H9 (cell line): ENCODE measurements around the gene MGRN1. TPM values are rescaled to one million over a fixed set of nuclear protein-coding genes. Genes with fewer than 3 reads are reported as not detected.

ENCODE experiments used
- DNase-seq: peaks from one replicate; pipeline ENCODE4 v3.0.0-alpha.2; 2017
- H2AFZ ChIP-seq: one replicate; pipeline ENCODE4 v1.6.1; 2013; ENCODE audit warnings: mild to moderate bottlenecking, low read length, control low read depth, moderate library complexity
- H2AK5ac ChIP-seq: 2 replicates; pipeline ENCODE4 v1.6.1; 2013; ENCODE audit warnings: low read length, control low read depth, mixed read lengths; ENCODE audit not compliant: insufficient read length
- H2BK120ac ChIP-seq: one replicate; pipeline ENCODE4 v1.6.1; 2013; ENCODE audit warnings: low read depth, mild to moderate bottlenecking, low read length, control low read depth, inconsistent platforms; ENCODE audit not compliant: poor library complexity, severe bottlenecking
- H2BK12ac ChIP-seq: 2 replicates; pipeline ENCODE4 v1.6.1; 2013; ENCODE audit warnings: low read length, control low read depth, mixed read lengths, low read depth; ENCODE audit not compliant: insufficient read length
- H2BK15ac ChIP-seq: 2 replicates; pipeline ENCODE4 v1.6.1; 2013; ENCODE audit warnings: low read depth, low read length, control low read depth
- H2BK20ac ChIP-seq: one replicate; pipeline ENCODE4 v1.6.1; 2013; ENCODE audit warnings: low read depth, mild to moderate bottlenecking, low read length, control low read depth, inconsistent platforms; ENCODE audit not compliant: poor library complexity, severe bottlenecking
- H2BK5ac ChIP-seq: 2 replicates; pipeline ENCODE4 v1.6.1; 2013; ENCODE audit warnings: low read length, control low read depth, mixed read lengths; ENCODE audit not compliant: insufficient read length
- H3K14ac ChIP-seq: 2 replicates; pipeline ENCODE4 v1.6.1; 2013; ENCODE audit warnings: low read length, control low read depth; ENCODE audit not compliant: insufficient read depth
- H3K18ac ChIP-seq: 2 replicates; pipeline ENCODE4 v1.6.1; 2013; ENCODE audit warnings: low read depth, mild to moderate bottlenecking, mixed read lengths, low read length, control low read depth; ENCODE audit not compliant: insufficient read length
- H3K23ac ChIP-seq: 2 replicates; pipeline ENCODE4 v1.6.1; 2013; ENCODE audit warnings: low read length, control low read depth, mixed read lengths, low read depth; ENCODE audit not compliant: insufficient read length
- H3K23me2 ChIP-seq: 2 replicates; pipeline ENCODE4 v1.6.1; 2013; ENCODE audit warnings: low read depth, mild to moderate bottlenecking, mixed read lengths, low read length, control low read depth; ENCODE audit not compliant: insufficient read length, poor library complexity, severe bottlenecking
- H3K27ac ChIP-seq: 2 replicates; pipeline ENCODE4 v1.5.1; 2013; ENCODE audit warnings: low read length, control low read depth, mixed read lengths, low read depth; ENCODE audit not compliant: insufficient read length
- H3K27me3 ChIP-seq: 2 replicates; pipeline ENCODE4 v1.6.1; 2013; ENCODE audit warnings: low read length, control low read depth, inconsistent platforms; ENCODE audit not compliant: insufficient read depth
- H3K4ac ChIP-seq: 2 replicates; pipeline ENCODE4 v1.6.1; 2013; ENCODE audit warnings: low read depth, mild to moderate bottlenecking, control low read depth, inconsistent platforms, low read length, moderate library complexity
- H3K4me1 ChIP-seq: 2 replicates; pipeline ENCODE4 v1.6.1; 2013; ENCODE audit warnings: low read length, control low read depth, inconsistent platforms; ENCODE audit not compliant: insufficient read depth
- H3K4me2 ChIP-seq: 2 replicates; pipeline ENCODE4 v1.6.1; 2013; ENCODE audit warnings: low read length, control low read depth, mixed read lengths; ENCODE audit not compliant: insufficient read length, insufficient read depth
- H3K56ac ChIP-seq: 2 replicates; pipeline ENCODE4 v1.6.1; 2013; ENCODE audit warnings: low read depth, mild to moderate bottlenecking, mixed read lengths, low read length, control low read depth; ENCODE audit not compliant: insufficient read length
- H3K79me1 ChIP-seq: 2 replicates; pipeline ENCODE4 v1.6.1; 2013; ENCODE audit warnings: low read depth, mild to moderate bottlenecking, moderate library complexity, low read length, control low read depth, inconsistent platforms; ENCODE audit not compliant: insufficient read depth, poor library complexity, severe bottlenecking
- H3K79me2 ChIP-seq: 2 replicates; pipeline ENCODE4 v1.6.1; 2013; ENCODE audit warnings: low read length, control low read depth, inconsistent platforms; ENCODE audit not compliant: insufficient read depth
- H3K9ac ChIP-seq: 2 replicates; pipeline ENCODE4 v1.6.1; 2013; ENCODE audit warnings: low read length, control low read depth, mixed read lengths; ENCODE audit not compliant: insufficient read length; ENCODE audit errors: extremely low read depth
- H3K9me3 ChIP-seq: one replicate; pipeline ENCODE4 v1.6.1; 2013; ENCODE audit warnings: low read depth, low read length, inconsistent platforms; ENCODE audit not compliant: control insufficient read depth
- H3T11ph ChIP-seq: one replicate; pipeline ENCODE4 v1.6.1; 2013; ENCODE audit warnings: mild to moderate bottlenecking, low read length, control low read depth, inconsistent platforms
- H4K20me1 ChIP-seq: one replicate; pipeline ENCODE4 v1.6.1; 2013; ENCODE audit not compliant: control insufficient read depth, insufficient read length, insufficient read depth
- H4K5ac ChIP-seq: 2 replicates; pipeline ENCODE4 v1.6.1; 2013; ENCODE audit warnings: low read depth, mild to moderate bottlenecking, mixed read lengths, low read length, control low read depth; ENCODE audit not compliant: insufficient read length
- H4K8ac ChIP-seq: replicated peaks from 2 replicates; pipeline ENCODE4 v1.6.1; 2013; ENCODE audit warnings: low read length, control low read depth, mixed read lengths, low read depth; ENCODE audit not compliant: insufficient read length
- H4K91ac ChIP-seq: 2 replicates; pipeline ENCODE4 v1.6.1; 2013; ENCODE audit warnings: low read depth, mild to moderate bottlenecking, moderate library complexity, mixed read lengths, low read length, control low read depth; ENCODE audit not compliant: insufficient read length
- H3K27ac Mint-ChIP-seq, 3 experiments: 2 replicates in 2 of 3; 3 replicates in 1 of 3; pipeline ENCODE4 v1.8.0; 2020 to 2021; ENCODE audit warnings: mixed read lengths in 3 of 3, mild to moderate bottlenecking in 1 of 3, moderate library complexity in 1 of 3
- H3K27me3 Mint-ChIP-seq: 2 replicates; pipeline ENCODE4 v1.8.0; 2021; ENCODE audit warnings: low read depth, mild to moderate bottlenecking, moderate library complexity, mixed read lengths
- H3K36me3 Mint-ChIP-seq, 3 experiments: 2 replicates in 2 of 3; 3 replicates in 1 of 3; pipeline ENCODE4 v1.8.0; 2020 to 2021; ENCODE audit warnings: low read depth in 3 of 3, mixed read lengths in 3 of 3; ENCODE audit not compliant: insufficient read depth in 1 of 3
- H3K4me1 Mint-ChIP-seq, 2 experiments: 2 replicates each; pipeline ENCODE4 v1.8.0; 2020; ENCODE audit warnings: mixed read lengths in 2 of 2
- H3K4me3 Mint-ChIP-seq, 2 experiments: 2 replicates in 1 of 2; 3 replicates in 1 of 2; pipeline ENCODE4 v1.8.0; 2020 to 2021; ENCODE audit warnings: mild to moderate bottlenecking in 2 of 2, mixed read lengths in 2 of 2, moderate library complexity in 1 of 2
- H3K9me3 Mint-ChIP-seq, 2 experiments: 2 replicates in 1 of 2; 3 replicates in 1 of 2; pipeline ENCODE4 v1.8.0; 2020; ENCODE audit warnings: mild to moderate bottlenecking in 2 of 2, mixed read lengths in 2 of 2, moderate library complexity in 1 of 2
- WGBS: extraction: QIAGEN DNeasy Blood & Tissue Kit; methylation state at CpG from one replicate; pipeline ENCODE4 v1.1.7; 2013; ENCODE audit warnings: missing lambda C conversion rate, low lambda C conversion rate, mixed read lengths; ENCODE audit not compliant: insufficient read length; ENCODE audit errors: extremely low coverage; 5-methylcytosine and 5-hydroxymethylcytosine counted together
- total RNA-seq: library from RNA; stranded (reverse); gene quantifications from 2 replicates; pipeline ENCODE4 v1.2.1, GENCODE V29; 2021
- TF ChIP-seq, protein P1 (sequence below): fragments of 200-600 bp; sonication (generic); conservative IDR thresholded peaks from 3 replicates; pipeline ENCODE4 v1.8.0; 2021; ENCODE audit warnings: antibody characterized with exemption, mild to moderate bottlenecking

MGRN1 gene
- total RNA-seq, 1 experiment from 2014 or later: 91.6 TPM

DNA sequence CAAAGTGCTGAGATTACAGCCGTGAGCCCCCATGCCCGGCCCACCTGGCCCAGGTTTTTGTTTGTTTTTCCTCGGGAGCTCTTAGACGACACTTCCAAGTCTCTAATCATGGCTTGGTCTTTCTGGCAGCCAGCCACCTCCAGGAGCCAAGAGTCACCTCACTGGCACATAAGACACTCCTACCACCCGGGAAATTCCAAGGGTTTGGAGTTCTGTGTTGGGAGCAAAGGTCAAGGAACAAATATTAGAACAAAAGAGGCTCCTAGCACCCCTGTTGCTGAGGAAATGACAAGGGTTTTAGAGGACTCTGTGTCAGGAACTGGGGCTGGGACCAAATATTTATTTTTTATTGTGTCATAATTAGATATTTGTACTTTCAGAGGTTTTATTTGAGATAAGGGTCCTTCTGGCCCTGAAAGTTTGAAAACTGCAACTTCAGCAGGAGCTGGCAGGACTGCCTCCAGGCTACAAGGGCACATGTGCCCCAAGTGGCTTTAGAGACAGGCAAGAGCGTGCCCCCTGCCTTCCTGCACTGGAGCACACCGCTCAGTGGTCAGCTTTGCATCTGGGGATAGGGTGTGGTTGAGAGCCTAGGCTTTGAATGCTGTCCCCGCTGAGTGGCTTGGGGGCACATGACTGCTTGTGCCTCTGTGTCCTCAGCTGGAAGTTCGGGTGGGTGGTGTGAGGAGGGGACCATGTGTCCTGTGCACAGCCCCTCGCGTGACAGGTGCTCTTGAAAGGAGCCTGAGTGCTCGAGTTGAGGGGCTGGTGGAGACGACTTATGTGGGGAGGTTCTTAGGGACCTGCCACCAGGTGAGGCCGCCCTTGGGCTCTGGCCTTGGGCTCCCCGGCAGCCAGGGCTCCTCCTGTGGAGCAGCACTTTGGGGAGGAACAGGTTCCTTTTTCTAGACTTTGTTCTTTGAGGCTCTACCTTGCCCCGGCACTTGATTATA lies 29.7 kb downstream of the MGRN1 start:
- Mint-ChIP-seq H3K4me1 (no peaks in the 10 kb centered on the region), H3K9me3 (no peaks in the 10 kb centered on the region; a peak in 1 of 5 replicates), H3K4me3 (no peak overlapping the region), H3K27me3 (no peaks in the 10 kb centered on the region), H3K36me3 (peaks cover 16 to 65% (median 45%) of the 10 kb centered on the region in 3 experiments; a peak in 6 of 7 replicates), H3K27ac (no peak overlapping the region; a peak in 1 of 7 replicates)
- Histone ChIP-seq H2BK15ac (no peak overlapping the region), H4K8ac (no peak overlapping the region), H3K27ac (no peak overlapping the region), H4K20me1 (no peaks in the 10 kb centered on the region), H2BK5ac (no peak overlapping the region), H3K79me1 (no peaks in the 10 kb centered on the region), H2BK20ac (no peak overlapping the region), H3K4me2 (no peak overlapping the region), H3T11ph (no peak overlapping the region), H2BK120ac (no peak overlapping the region), H3K23me2 (no peaks in the 10 kb centered on the region), H3K9ac (no peak overlapping the region), H3K4me1 (no peaks in the 10 kb centered on the region), H3K23ac (no peak overlapping the region), H3K56ac (no peak overlapping the region), H2BK12ac (no peak overlapping the region), H3K79me2 (no peaks in the 10 kb centered on the region), H2AFZ (no peak overlapping the region), H4K91ac (no peak overlapping the region), H2AK5ac (no peak overlapping the region), H3K18ac (no peak overlapping the region), H4K5ac (no peak overlapping the region), H3K14ac (no peak overlapping the region), H3K9me3 (no peaks in the 10 kb centered on the region), H3K4ac (no peak overlapping the region), H3K27me3 (no peaks in the 10 kb centered on the region)
- no peak for DNase-seq
- WGBS: no CpG with 5 or more reads among the region's 16 CpGs
- TF ChIP-seq, protein P1, sequence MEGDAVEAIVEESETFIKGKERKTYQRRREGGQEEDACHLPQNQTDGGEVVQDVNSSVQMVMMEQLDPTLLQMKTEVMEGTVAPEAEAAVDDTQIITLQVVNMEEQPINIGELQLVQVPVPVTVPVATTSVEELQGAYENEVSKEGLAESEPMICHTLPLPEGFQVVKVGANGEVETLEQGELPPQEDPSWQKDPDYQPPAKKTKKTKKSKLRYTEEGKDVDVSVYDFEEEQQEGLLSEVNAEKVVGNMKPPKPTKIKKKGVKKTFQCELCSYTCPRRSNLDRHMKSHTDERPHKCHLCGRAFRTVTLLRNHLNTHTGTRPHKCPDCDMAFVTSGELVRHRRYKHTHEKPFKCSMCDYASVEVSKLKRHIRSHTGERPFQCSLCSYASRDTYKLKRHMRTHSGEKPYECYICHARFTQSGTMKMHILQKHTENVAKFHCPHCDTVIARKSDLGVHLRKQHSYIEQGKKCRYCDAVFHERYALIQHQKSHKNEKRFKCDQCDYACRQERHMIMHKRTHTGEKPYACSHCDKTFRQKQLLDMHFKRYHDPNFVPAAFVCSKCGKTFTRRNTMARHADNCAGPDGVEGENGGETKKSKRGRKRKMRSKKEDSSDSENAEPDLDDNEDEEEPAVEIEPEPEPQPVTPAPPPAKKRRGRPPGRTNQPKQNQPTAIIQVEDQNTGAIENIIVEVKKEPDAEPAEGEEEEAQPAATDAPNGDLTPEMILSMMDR: no peak
